Activated naive CD8-positive, alpha-beta T cell (primary cell): ENCODE results near the gene SCN4B.

Experiments used
- H3K27ac Mint-ChIP-seq: one replicate; pipeline ENCODE4 v1.8.0; 2021; ENCODE audit warnings: mixed read lengths
- H3K27me3 Mint-ChIP-seq: one replicate; pipeline ENCODE4 v1.8.0; 2021; ENCODE audit warnings: mixed read lengths
- H3K36me3 Mint-ChIP-seq: one replicate; pipeline ENCODE4 v1.8.0; 2021; ENCODE audit warnings: mixed read lengths
- H3K4me1 Mint-ChIP-seq: one replicate; pipeline ENCODE4 v1.8.0; 2021; ENCODE audit warnings: low read depth, mixed read lengths
- H3K4me3 Mint-ChIP-seq: one replicate; pipeline ENCODE4 v1.8.0; 2021; ENCODE audit warnings: mild to moderate bottlenecking, mixed read lengths
- H3K9me3 Mint-ChIP-seq: one replicate; pipeline ENCODE4 v1.8.0; 2021; ENCODE audit warnings: low read depth, mixed read lengths

SCN4B gene

DNA sequence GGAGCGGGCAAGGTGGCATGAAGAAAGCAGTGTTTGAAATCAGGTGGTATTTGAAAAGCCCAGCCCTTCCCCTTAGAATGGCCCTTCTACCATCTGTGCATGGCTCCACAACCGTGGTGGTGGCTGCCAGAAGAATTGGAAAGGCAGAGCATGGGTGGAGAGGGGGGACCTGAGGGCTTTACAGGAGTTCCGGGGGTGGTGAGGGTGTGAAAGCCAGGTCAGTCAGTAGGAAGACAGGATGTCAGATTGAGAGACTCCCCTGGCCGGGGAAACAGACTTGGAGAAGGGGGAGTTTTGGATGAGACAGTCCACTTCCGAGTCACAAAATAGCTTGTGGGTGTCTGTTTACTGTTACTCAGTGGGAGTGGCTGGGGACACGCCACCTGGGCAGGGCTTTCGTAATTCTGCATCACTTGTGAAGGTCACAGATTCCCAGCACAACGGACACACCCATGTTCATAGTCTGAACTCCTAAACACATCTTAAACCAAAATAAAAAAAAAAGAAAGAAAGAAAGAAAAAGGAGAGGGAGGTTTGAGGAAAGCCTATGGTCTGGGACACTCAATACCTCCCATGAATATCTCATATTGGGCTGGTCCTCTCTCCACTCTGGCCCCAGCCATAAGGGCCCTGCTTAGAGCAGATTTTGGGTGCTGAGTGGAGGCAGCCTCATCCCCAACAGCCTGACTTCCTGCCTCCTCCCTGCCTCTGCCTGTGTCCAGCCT lies 41.4 kb downstream of the SCN4B start:
- Mint-ChIP-seq H3K4me3 (no peak overlapping the region), H3K9me3 (no peaks in the 10 kb centered on the region), H3K27me3 (peaks cover 1% of the 10 kb centered on the region), H3K4me1 (no peaks in the 10 kb centered on the region), H3K36me3 (no peaks in the 10 kb centered on the region), H3K27ac (no peak overlapping the region)

DNA sequence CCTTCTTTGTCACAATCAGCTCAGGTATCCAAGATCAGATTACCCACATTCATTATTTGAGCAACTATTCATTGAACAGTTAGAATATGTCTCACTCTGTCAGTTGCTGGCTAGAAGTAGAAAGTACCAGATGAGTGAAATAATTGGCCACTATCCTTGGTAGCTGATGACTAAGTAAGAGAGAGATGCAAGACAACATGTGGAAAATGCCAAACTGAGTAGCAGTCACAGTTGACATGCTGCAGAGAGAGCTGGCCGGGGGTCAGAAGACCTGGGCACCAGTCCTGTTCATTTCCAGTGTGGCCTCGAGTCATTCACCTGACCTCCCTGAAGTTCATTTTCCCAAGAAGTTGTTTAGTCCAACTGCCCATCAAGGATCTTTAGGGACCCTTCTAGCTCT lies 43.4 kb downstream of the SCN4B start:
- H3K4me3 Mint-ChIP-seq = no peak overlapping the region
- H3K36me3 Mint-ChIP-seq = no peaks in the 10 kb centered on the region
- no peaks in the 10 kb centered on the region for H3K4me1 Mint-ChIP-seq
- no peak overlapping the region for H3K27ac Mint-ChIP-seq
- H3K27me3 Mint-ChIP-seq = no peaks in the 10 kb centered on the region
- H3K9me3 Mint-ChIP-seq = no peaks in the 10 kb centered on the region

DNA sequence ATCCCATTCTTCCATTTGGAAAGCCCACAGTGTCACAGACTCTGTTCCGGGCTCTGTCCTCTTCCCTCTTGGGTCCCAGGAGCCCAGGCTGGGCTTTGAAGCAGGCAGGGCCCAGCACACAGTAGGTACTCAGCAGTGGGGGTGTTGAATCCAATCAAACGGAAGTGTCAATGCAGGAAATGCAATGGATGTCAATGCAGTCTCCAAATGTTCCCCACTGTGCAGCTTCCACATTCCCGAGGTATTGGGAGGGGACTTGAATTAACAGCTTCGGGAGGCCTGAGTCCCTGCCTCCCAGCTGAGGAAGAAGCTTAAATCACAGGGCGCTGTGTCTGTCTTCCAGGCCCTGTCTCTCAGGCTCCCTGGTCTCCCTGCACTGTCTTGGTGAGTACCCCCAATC lies 44.1 kb downstream of the SCN4B start:
- no peak overlapping the region for H3K4me3 Mint-ChIP-seq
- no peak overlapping the region for H3K27ac Mint-ChIP-seq
- no peaks in the 10 kb centered on the region for H3K9me3 Mint-ChIP-seq
- H3K27me3 Mint-ChIP-seq = no peaks in the 10 kb centered on the region
- H3K4me1 Mint-ChIP-seq = no peaks in the 10 kb centered on the region
- H3K36me3 Mint-ChIP-seq = no peaks in the 10 kb centered on the region

DNA sequence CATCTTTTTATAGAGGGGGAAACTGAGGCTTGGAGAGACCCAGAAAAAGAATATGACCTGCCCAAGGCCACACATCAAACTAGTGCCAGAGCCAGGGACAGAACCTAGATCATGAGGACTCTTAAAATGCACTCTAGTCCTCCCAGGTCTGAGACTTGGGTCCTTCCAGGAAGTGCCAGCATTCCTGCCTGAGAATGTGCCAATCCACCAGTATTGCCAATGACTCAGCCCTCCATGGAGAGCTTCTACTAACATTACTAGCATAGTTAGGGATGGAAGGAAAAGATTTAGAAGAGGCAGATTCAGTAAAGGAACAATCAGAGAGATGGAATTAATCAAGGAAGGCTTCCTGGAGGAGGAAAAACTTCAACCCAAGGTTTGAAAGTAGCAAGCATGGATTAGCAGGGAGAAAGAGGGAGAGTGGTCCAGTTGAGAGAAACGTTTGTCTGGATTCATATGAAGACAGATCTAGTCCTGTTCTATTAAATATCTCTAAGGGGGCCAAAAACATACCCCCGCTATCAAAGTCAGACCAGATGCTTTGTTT lies 45.8 kb downstream of the SCN4B start:
- Mint-ChIP-seq H3K4me1 (no peaks in the 10 kb centered on the region), H3K27ac (no peak overlapping the region), H3K36me3 (no peaks in the 10 kb centered on the region), H3K27me3 (no peaks in the 10 kb centered on the region), H3K4me3 (no peak overlapping the region), H3K9me3 (no peaks in the 10 kb centered on the region)

DNA sequence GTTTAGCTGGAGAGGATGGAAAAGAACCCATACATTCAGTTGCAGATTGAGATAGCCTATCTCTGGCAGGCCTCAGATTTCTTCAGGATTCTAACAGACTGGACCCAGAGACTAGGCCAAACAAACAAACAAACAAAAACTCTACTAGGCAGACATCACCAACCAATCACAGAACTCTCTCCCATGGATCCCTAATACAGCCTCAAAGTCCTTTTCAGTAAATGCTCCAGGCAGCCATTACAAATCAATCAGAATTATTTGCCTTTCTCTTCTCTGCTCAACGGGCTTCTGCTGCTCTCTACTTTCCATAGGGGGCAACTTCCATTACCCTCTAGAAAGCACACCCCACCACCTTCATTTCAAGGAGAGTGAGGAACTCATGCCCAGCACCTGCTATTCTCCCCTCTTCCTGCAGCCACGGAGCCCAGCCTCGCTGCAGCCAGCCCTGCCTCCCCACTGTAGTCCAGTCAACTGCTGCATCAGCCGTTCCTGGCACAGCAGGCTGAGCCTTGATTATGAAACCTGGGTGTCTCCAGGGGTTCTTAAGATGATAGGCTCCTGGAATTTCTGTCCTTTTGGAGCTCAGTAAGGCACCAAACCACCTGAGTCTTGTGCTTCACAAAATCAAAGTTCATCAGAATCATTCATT lies 46.8 kb downstream of the SCN4B start:
- H3K27me3 Mint-ChIP-seq = no peaks in the 10 kb centered on the region
- no peak overlapping the region for H3K4me3 Mint-ChIP-seq
- no peaks in the 10 kb centered on the region for H3K4me1 Mint-ChIP-seq
- no peaks in the 10 kb centered on the region for H3K9me3 Mint-ChIP-seq
- no peak overlapping the region for H3K27ac Mint-ChIP-seq
- no peaks in the 10 kb centered on the region for H3K36me3 Mint-ChIP-seq

DNA sequence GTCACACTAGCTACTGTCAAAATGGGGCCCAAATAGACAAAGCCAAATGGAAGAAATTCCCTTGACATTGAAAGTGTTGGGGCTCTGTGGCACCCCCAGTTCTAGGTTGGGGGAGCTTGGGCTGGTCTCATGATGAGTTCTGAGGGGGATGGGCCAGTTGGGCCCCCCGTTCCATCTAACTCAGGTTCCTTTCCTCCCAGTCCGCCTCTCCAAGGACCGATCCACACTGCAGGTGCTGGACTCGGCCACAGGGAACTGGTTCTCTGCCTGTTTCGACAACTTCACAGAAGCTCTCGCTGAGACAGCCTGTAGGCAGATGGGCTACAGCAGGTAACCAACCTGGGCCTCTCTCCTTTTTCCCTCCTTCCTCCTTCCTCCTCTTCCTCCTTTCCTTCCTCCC lies 48.1 kb downstream of the SCN4B start:
- no peaks in the 10 kb centered on the region for H3K9me3 Mint-ChIP-seq
- no peaks in the 10 kb centered on the region for H3K4me1 Mint-ChIP-seq
- H3K27ac Mint-ChIP-seq = no peak overlapping the region
- no peak overlapping the region for H3K4me3 Mint-ChIP-seq
- no peaks in the 10 kb centered on the region for H3K36me3 Mint-ChIP-seq
- no peaks in the 10 kb centered on the region for H3K27me3 Mint-ChIP-seq

DNA sequence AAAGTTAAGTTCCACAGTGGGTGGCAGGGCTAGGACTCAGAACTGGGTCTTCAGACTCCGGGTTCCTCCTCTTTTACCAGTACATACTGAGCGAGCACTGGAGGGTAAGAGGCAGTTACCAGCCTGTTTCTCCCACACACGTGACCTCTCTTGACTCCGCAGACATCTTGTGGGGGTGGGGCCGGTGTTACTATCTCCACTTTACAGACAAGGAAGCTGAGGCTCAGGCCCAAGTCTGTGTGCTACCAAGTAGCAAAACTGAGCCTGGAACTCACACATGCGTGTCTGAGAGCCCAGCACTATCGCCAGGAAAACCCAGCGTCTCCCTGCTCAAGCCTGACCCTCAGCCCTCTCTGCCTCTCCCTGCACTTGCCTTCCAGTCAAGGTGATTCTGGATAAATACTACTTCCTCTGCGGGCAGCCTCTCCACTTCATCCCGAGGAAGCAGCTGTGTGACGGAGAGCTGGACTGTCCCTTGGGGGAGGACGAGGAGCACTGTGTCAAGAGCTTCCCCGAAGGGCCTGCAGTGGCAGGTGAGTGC lies 49.8 kb downstream of the SCN4B start:
- peaks cover 1% of the 10 kb centered on the region for H3K4me1 Mint-ChIP-seq
- no peaks in the 10 kb centered on the region for H3K36me3 Mint-ChIP-seq
- no peaks in the 10 kb centered on the region for H3K9me3 Mint-ChIP-seq
- H3K27ac Mint-ChIP-seq = no peak overlapping the region
- no peak overlapping the region for H3K4me3 Mint-ChIP-seq
- no peaks in the 10 kb centered on the region for H3K27me3 Mint-ChIP-seq

DNA sequence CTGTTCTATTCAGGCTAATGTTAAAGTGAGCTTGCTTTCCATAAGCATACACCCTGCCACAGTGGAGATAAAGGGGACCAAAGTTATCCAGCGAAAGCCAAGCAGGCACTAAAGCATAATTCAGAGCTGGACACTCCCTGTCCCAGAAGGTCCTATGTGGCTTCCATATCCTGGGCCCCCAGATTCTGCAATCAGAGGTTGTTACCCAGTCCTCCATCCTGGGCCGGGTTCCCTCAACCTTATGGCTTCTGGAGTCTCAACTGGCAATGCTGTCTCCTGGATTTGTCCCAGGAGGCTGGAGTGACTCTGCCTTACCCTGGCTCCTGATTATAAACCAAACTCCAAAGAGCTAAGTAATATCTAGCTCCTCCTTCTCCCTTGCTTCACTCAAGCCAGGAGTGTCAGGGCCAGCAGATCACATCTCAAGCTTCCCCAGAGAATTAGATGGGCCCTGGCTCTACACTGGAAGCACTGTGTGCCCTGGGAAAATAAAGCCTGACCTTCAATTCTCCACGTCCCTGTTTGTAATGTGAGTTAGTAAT lies 51.9 kb downstream of the SCN4B start:
- Mint-ChIP-seq H3K4me1 (peaks cover 1% of the 10 kb centered on the region), H3K9me3 (no peaks in the 10 kb centered on the region), H3K27ac (no peak overlapping the region), H3K27me3 (no peaks in the 10 kb centered on the region), H3K36me3 (no peaks in the 10 kb centered on the region), H3K4me3 (no peak overlapping the region)

DNA sequence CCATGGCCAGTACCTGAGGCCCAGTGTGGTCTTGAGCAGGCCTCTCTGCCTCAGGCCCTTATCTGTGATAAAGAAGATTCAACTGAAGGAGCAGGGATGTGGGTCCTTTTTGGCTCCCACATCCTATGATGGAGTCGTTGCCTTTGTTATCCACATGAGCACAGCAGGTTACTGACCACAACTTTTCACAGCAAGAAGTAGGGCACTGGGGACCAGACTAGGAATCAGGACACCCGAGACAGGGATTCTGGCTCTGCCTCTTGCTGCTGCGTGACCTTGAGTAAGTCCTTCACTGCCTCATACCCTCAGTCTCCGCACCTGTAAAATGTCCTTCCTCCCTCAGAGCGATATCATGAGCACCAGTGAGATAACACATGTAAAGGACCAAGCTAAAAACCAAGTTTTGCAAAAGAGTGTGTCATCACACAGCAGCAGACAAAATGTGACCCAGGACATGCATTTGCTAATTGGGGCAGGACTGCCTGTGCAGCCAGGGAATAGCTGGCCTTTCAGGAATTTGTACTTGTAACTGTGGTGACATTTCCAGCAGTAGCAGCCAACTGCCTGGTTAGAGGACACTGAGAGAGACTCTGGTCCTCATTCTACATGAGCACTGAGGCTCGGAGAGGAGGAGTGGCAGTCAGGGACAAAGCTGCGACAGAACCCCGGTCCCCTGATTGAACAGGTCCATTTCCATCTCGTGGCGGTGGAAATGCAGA lies 52.6 kb downstream of the SCN4B start:
- Mint-ChIP-seq H3K4me1 (peaks cover 1% of the 10 kb centered on the region), H3K27ac (no peak overlapping the region), H3K36me3 (no peaks in the 10 kb centered on the region), H3K9me3 (no peaks in the 10 kb centered on the region), H3K27me3 (no peaks in the 10 kb centered on the region), H3K4me3 (no peak overlapping the region)

DNA sequence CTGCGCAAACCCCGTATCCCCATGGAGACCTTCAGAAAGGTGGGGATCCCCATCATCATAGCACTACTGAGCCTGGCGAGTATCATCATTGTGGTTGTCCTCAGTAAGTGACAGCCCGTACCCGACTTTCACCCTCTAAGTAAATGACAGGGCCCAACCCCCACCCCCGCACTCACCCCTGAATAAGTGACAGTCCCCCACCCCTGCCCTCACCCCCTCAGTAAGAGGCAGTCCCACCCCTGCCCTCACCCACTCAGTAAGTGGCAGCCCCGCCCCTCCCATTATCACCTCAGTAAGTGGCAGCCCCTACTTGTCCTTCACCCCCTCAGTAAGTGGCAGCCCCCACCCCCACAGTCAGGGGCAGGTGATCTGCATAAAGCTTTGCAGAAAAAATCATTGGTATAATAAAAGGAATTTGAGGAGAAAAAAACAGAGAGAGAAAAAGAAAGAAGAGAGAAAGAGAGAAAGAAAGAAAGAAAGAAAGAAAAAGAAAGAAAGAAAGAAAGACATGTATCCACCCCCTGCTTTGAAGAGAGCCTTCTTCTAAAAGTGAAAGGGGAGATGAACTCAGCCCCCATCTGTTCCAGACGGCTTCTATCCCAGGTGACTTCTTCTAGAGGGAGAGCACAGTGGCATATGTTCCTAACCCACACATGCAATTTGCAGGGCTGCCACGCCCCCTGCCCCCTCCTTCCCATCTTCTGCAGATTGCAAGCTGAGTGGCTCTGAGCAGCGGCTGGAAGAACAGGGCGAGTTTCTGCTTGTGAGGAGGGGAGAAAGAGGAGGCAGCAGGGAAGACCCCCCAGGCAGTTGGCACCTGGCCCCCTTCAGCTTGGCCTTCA lies 53.4 kb downstream of the SCN4B start:
- Mint-ChIP-seq H3K27me3 (no peaks in the 10 kb centered on the region), H3K36me3 (no peaks in the 10 kb centered on the region), H3K4me3 (no peak overlapping the region), H3K27ac (no peak overlapping the region), H3K9me3 (no peaks in the 10 kb centered on the region), H3K4me1 (peaks cover 1% of the 10 kb centered on the region)

DNA sequence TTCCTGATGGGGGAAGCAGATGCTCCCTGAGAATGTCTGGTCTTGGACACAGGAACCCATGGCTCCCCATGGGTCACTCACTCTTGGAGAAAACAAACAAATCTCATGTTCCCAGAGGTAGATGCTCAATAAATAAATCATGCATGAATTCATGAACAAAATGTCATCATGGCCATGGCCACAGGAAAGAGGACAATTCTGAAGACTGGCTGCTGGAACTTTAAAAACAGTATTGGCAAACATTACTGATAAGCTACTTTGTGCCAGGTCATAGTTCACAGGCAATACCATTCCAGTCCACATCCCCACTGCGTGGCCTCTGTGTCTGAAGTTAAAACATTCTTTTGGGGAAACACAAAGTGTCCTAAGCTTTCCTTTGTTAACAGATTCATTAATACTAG lies 56.7 kb downstream of the SCN4B start:
- no peak overlapping the region for H3K27ac Mint-ChIP-seq
- no peaks in the 10 kb centered on the region for H3K9me3 Mint-ChIP-seq
- H3K27me3 Mint-ChIP-seq = no peaks in the 10 kb centered on the region
- H3K4me3 Mint-ChIP-seq = no peak overlapping the region
- peaks cover 1% of the 10 kb centered on the region for H3K4me1 Mint-ChIP-seq
- H3K36me3 Mint-ChIP-seq = no peaks in the 10 kb centered on the region

DNA sequence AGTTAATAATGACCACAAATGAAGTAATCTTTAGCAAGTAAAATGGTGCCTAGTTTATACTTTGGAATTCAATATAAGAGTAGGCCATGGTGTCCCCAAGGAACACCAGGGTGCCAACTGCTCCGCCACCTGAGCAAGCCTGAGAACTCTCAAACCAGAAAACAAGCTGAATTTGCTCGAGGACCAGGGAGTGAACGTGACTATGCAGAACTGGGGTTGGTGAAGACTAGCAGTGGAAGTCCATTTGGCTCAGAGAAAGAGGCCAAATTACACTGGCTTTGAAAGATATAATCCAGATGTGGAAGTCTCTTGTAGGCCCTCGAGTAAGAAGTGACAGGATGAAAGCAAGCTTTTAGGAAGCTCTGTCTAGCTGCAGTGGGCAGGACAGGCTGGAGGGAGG lies 57.1 kb downstream of the SCN4B start:
- no peak overlapping the region for H3K27ac Mint-ChIP-seq
- H3K27me3 Mint-ChIP-seq = no peaks in the 10 kb centered on the region
- H3K9me3 Mint-ChIP-seq = no peaks in the 10 kb centered on the region

DNA sequence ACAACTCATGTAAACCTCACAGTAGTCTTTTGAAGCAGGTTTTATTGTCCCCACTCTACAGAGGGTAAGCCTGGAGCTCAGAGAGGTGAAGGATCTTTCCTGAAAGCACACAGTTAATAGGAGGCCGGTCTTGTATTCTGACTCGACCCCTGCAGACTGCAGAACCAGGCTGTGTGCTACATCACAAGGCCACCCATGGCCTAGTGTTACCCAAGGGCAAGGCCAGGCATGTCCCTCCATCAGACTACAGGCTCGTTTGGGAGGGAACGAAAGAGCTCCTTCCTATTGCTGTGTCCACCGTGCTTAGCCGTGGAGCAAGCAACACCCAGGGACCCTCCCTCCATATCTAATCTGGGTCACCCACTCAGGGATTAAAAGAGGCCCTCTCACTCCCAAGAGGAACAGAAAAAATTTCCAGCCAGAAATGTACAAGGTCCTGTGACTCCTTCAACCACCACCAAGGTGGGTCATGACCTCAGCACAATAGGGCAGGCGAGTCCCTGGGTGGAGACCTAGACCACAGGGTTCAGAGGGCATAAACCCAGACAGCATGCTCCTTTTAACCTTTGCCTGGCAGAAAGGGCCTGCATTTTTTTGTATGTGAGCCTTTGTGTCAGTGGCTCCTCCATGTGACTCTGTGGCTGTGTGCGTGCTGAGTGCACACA lies 59.6 kb downstream of the SCN4B start:
- Mint-ChIP-seq H3K27me3 (no peaks in the 10 kb centered on the region), H3K36me3 (no peaks in the 10 kb centered on the region), H3K27ac (no peak overlapping the region), H3K9me3 (no peaks in the 10 kb centered on the region), H3K4me1 (no peaks in the 10 kb centered on the region), H3K4me3 (no peak overlapping the region)

More for the DNA sequence above, 57.1 kb downstream of the SCN4B start:
- no peak overlapping the region for H3K4me3 Mint-ChIP-seq
- no peaks in the 10 kb centered on the region for H3K36me3 Mint-ChIP-seq
- H3K4me1 Mint-ChIP-seq = peaks cover 1% of the 10 kb centered on the region

DNA sequence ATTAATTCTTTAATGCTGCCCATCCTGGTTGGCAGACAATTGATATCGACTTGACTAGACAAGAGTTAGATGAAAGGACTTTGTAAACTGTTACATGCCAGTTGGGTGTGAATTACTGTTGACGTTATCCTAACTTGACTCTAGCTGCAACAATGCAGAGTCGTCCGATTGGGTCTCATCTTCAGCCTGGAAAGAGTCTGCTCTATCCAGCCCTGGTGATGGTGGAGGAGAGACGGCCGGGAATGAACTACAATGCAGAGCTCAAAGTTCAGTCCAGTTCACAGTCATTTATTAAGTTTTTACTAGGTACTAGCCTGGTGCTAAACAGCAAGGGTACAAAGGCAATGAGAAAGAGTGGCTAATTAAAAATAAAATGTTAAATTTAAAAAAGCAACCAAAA lies 60.9 kb downstream of the SCN4B start:
- H3K27me3 Mint-ChIP-seq = no peaks in the 10 kb centered on the region
- H3K4me1 Mint-ChIP-seq = no peaks in the 10 kb centered on the region
- H3K27ac Mint-ChIP-seq = no peak overlapping the region
- H3K4me3 Mint-ChIP-seq = no peak overlapping the region
- no peaks in the 10 kb centered on the region for H3K36me3 Mint-ChIP-seq
- H3K9me3 Mint-ChIP-seq = peaks cover 8% of the 10 kb centered on the region
